Testis (tissue), 3 donors: ENCODE measurements around the gene SPI1. TPM values are rescaled to one million over a fixed set of nuclear protein-coding genes. Genes with fewer than 3 reads are reported as not detected.

ENCODE experiments used
- DNase-seq: peaks from one replicate; pipeline ENCODE4 v3.0.0-alpha.2; 2019
- H3K27ac ChIP-seq, 2 donors: fragments of 200-600 bp; sonication (generic); one replicate each; pipeline ENCODE4 v1.5.1; 2019
- H3K27me3 ChIP-seq: fragments of 200-600 bp; sonication (generic); one replicate; pipeline ENCODE4 v1.5.1; 2019
- H3K36me3 ChIP-seq: fragments of 200-600 bp; sonication (generic); one replicate; pipeline ENCODE4 v1.5.1; 2017; ENCODE audit warnings: low read depth; ENCODE audit errors: missing control alignments
- H3K4me1 ChIP-seq: fragments of 200-600 bp; sonication (generic); one replicate; pipeline ENCODE4 v1.5.1; 2019
- H3K4me3 ChIP-seq, 2 donors: fragments of 200-600 bp; sonication (generic); one replicate each; pipeline ENCODE4 v1.5.1; 2017 to 2019
- H3K9me3 ChIP-seq: fragments of 200-600 bp; sonication (generic); one replicate; pipeline ENCODE4 v1.5.1; 2017
- CTCF ChIP-seq, 3 experiments: fragments of 450-650 bp in 2 of 3; fragments of 200-600 bp in 1 of 3; sonication (generic) in 1 of 3; IDR thresholded peaks; one replicate each; pipeline ENCODE4 v1.5.1; 2016 to 2019; ENCODE audit warnings: antibody characterized with exemption in 3 of 3, mild to moderate bottlenecking in 2 of 3, moderate library complexity in 1 of 3
- POLR2A ChIP-seq: fragments of 450-650 bp; IDR thresholded peaks from one replicate; pipeline ENCODE4 v1.6.1; 2017; ENCODE audit warnings: antibody characterized with exemption, mild to moderate bottlenecking, moderate library complexity
- WGBS, 2 donors: methylation state at CpG; one replicate each; pipeline ENCODE4 v1.1.5; 2018; 5-methylcytosine and 5-hydroxymethylcytosine counted together
- intact Hi-C: fragments of 100-400 bp; cut with DNase I; formaldehyde crosslinking; loops from one replicate; pipeline ENCODE4 v1.15.1; 2023; ENCODE audit warnings: low total_unique reads
- polyA plus RNA-seq: library from polyadenylated mRNA; stranded (reverse); fragments of 350-450 nt; fragmentation: Illumina TruSeq; extraction: RNeasy Lipid Tissue Mini Kit (QIAGEN cat#74804); gene quantifications from one replicate; pipeline ENCODE4 v1.2.3, GENCODE V29; 2014; ENCODE audit warnings: low read depth, low replicate concordance; ENCODE audit not compliant: insufficient read depth
- total RNA-seq, 2 donors: library from RNA; depleted of rRNA; stranded (reverse); fragments of >200 nt; gene quantifications; one replicate each; pipeline ENCODE4 v1.2.3, GENCODE V29; 2016

The SPI1 gene
- total and polyA plus RNA-seq, 3 donors from 2014 or later = 4.6 to 16.3 (median 7.4) TPM

GRCh38 chr11:47331454-47332302 is 46.7 kb downstream of the SPI1 start:
- H3K36me3 ChIP-seq = no peaks in the 10 kb centered on the region
- intact Hi-C loops = no loop called here

DNA sequence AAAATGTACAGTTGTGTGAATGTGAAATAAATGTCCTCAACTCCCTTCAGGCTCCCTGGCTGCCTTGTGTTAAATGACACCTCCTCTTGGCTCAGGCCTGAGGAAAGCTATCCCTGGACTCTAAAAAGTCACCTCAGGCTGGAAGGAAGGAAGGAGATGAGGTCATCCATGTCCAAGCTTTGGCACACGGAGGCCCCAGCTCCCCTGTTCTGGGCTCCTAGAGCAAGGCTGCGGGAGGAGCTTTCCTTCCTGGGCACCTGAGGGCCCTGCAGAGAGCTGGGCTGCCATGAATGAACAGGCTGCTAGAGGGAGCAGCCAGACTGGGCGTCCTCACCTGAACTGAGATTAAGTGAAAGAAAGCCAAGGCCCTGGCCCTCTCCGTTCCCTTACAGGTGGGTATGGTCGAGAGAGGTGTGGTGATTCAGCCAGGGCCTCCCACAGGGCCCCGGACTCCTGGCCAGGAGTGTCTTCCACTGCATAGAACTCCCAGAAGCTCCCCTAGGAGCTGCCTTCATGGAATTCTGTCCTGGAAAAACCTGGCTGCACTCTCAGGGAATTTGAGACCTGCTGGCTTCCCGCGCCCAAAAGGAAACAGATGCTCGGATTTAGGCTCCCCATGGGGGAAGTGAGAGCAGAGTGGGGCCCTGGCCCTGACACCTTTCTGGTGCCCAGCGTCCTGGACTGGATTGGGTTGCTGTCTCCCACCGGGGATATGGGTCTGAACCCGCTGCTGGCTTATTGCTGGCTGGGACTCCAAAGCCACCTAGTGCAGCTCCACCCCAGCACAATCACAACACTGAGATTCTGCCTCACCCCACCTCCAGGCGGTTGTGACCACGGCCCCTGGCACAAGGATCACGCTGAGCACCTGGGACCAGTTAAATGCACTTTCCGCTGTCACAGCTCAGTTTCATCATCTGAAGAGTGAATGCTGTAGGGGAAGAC is 48.1 kb downstream of the SPI1 start:
- WGBS, 2 donors = 71 to 77% methylated on average over 11 to 16 of the region's 16 CpGs
- Histone ChIP-seq H3K4me1 (no peaks in the 10 kb centered on the region), H3K27ac (no peak overlapping the region), H3K27me3 (no peaks in the 10 kb centered on the region), H3K4me3 (no peak overlapping the region), H3K9me3 (no peaks in the 10 kb centered on the region), H3K36me3 (no peaks in the 10 kb centered on the region)
- DNase-seq = no peak
- TF ChIP-seq POLR2A (no peak), CTCF (IDR thresholded peaks at IDR 0.05) (no peak)
- intact Hi-C loops = no loop called here

More at GRCh38 chr11:47331454-47332302, 46.7 kb downstream of the SPI1 start:
- no peak overlapping the region for H3K27ac ChIP-seq
- no peaks in the 10 kb centered on the region for H3K27me3 ChIP-seq
- WGBS, 2 donors = 86 to 89% methylated on average over 14 to 21 of the region's 21 CpGs
- H3K9me3 ChIP-seq = no peaks in the 10 kb centered on the region
- H3K4me3 ChIP-seq = no peak overlapping the region
- no peak for DNase-seq
- TF ChIP-seq CTCF (IDR thresholded peaks at IDR 0.05) = no peak
- TF ChIP-seq POLR2A = no peak
- no peaks in the 10 kb centered on the region for H3K4me1 ChIP-seq

DNA sequence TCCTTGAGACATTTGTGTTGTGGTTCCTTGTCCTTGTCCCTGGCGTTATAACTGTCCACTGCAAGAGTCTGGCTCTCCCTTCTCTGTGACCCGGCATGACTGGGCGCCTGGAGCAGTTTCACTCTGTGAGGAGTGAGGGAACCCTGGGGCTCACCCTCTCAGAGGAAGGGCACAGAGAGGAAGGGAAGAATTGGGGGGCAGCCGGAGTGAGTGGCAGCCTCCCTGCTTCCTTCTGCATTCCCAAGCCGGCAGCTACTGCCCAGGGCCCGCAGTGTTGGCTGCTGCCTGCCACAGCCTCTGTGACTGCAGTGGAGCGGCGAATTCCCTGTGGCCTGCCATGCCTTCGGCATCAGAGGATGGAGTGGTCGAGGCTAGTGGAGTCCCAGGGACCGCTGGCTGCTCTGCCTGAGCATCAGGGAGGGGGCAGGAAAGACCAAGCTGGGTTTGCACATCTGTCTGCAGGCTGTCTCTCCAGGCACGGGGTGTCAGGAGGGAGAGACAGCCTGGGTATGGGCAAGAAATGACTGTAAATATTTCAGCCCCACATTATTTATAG is 48.8 kb downstream of the SPI1 start:
- no peak for DNase-seq
- TF ChIP-seq CTCF (IDR thresholded peaks at IDR 0.05) = no peak
- no peak for TF ChIP-seq POLR2A
- intact Hi-C loops = no loop called here
- H3K4me1 ChIP-seq = no peaks in the 10 kb centered on the region
- WGBS, 2 donors = 89 to 94% methylated on average over 11 to 12 of the region's 12 CpGs
- H3K9me3 ChIP-seq = no peaks in the 10 kb centered on the region
- no peak overlapping the region for H3K4me3 ChIP-seq
- H3K36me3 ChIP-seq = no peaks in the 10 kb centered on the region
- no peak overlapping the region for H3K27ac ChIP-seq
- no peaks in the 10 kb centered on the region for H3K27me3 ChIP-seq

- no peak overlapping the region for H3K27ac ChIP-seq
- TF ChIP-seq POLR2A (no peak), CTCF (IDR thresholded peaks at IDR 0.05) (no peak)
- intact Hi-C loops = no loop called here
- H3K36me3 ChIP-seq = no peaks in the 10 kb centered on the region
- H3K9me3 ChIP-seq = no peaks in the 10 kb centered on the region
- DNase-seq = no peak
- no peak overlapping the region for H3K4me3 ChIP-seq
- no peaks in the 10 kb centered on the region for H3K27me3 ChIP-seq
- no peaks in the 10 kb centered on the region for H3K4me1 ChIP-seq
- 88 to 89% methylated on average over 19 to 29 of the region's 29 CpGs for WGBS, 2 donors
Measured at GRCh38 chr11:47328449-47329390, 49.6 kb downstream of the SPI1 start.
